NOMO-1 treated with dmso at 0.1 percent for 144 hours (cell line): Measurements from ENCODE around the gene PRSS22.
"Not testable (repeated sequence)": the region's sequence is repeated elsewhere in the genome, so short reads cannot be mapped to it uniquely, and the experiment has no call there.

Experiments used
- DNase-seq: peaks from one replicate; lab custom pipeline; 2025; ENCODE audit not compliant: unreplicated experiment; lab: John Stamatoyannopoulos, UW

PRSS22 gene, protein sequence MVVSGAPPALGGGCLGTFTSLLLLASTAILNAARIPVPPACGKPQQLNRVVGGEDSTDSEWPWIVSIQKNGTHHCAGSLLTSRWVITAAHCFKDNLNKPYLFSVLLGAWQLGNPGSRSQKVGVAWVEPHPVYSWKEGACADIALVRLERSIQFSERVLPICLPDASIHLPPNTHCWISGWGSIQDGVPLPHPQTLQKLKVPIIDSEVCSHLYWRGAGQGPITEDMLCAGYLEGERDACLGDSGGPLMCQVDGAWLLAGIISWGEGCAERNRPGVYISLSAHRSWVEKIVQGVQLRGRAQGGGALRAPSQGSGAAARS

DNA sequence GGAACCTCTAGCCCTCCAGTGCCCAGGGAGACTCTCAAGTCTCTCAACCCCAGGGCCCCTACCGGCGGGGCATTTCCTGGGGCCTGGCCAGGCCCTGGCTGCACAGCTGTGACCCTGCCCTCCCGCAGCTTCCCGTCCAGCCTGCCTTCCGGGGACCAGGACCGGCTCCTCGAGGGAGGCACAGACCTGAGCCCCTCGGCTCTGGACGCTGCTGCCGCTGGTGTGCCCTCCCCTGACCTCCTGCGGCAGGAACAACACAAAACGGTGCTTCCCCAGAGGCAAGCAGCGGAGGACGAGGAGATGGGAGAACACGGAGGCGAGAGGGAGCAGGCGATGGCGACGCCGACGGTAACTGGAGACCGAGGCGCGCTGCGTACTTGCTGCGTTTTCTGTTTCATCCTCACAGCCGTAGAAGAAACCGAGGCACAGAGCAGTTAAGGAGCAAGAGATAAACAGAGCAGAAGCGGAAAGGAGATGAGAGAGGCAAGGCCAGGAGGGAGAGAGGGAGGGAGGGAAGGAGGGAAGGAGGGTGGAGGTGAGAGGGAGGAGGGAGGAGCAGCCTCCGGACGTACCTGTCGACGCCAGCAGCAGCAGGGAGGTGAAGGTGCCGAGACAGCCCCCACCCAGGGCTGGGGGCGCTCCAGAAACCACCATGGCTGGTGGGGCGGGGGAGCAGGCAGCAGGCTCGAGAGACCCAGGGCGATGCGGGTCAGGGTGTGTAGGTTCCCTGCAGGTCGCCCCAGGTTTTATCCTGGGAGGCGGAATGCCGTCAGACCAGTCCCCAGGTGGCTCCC, at the start of gene PRSS22:
TSS of gene PRSS22 (minus strand) at position 720 of the 794 bp plus-strand sequence. CDS start at position 654, 66 bp downstream.
- DNase-seq: no peak

DNA sequence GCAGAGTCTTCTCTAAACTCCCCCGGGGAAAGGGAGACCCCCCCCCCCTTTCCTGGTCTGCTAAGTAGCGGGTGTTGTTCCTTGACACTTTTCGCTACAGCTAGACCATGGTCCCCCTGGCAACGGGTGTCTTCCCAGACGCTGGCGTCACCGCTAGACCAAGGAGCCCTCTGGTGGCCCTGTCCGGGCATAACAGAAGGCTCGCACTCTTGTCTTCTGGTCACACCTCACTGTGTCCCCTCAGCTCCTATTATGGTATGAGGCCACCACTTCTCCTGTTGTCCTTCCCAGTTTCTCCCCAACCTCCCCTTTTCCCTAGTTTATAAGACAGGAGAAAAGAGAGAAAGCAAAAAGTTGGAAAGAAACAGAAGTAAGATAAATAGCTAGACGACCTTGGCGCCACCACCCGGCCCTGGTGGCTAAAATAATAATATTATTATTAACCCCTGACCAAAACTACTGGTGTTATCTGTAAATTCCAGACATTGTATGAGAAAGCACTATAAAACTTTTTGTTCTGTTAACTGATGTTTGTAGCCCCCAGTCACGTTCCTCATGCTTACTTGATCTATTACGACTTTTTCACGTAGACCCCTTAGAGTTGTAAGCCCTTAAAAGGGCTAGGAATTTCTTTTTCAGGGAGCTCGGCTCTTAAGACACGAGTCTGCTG, 49.2 kb upstream of the PRSS22 start:
- DNase-seq: not testable (repeated sequence)

GRCh38 chr16:2905988-2906387, 48.0 kb upstream of the PRSS22 start:
- DNase-seq: no peak

- peak; percentile 95 for DNase-seq
Observed at GRCh38 chr16:2905241-2905987, 47.4 kb upstream of the PRSS22 start.

GRCh38 chr16:2904922-2905240, 46.9 kb upstream of the PRSS22 start:
- no peak for DNase-seq

DNA sequence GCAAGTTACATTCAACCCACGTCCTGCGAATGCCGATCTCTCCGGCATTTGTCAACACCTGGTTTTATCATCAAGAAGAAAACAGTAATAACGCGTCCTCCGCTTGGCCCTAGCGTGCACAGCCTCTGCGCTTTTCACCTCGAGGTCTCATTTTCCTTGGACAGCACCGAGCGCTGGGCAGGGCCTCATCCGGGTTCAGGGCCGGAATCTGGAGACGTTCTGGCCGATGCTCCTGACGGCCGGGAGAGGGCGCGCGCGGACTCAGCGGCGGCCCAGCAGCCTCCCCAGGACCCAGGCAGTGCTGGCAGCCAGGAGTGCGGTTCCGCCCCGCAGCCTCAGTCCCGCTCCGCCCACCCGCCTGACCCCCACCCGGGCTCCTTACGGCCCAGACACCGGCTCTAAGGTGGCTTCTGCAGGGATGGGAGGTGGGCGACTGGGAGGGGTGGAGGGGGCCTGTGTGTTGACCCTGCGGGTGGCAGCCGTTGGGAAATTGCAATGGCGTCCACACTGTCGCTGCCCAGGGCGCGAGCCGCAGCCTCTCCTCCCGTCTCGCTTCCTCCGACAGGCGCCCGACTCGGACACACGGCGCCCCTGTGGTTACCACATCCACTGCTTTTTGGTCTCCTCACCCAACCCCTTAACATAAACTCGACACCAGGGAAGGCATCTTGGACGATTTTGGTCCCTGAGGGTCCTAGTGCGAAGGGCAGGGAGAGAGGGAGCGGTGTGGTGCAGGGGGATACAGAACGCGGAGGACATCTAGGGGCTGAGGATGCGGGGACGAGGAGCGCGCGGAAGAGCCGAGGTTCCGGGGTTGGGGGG, 46.3 kb upstream of the PRSS22 start:
- peak; percentile 83 for DNase-seq

GRCh38 chr16:2902337-2903130, 44.6 kb upstream of the PRSS22 start:
- DNase-seq: no peak

DNA sequence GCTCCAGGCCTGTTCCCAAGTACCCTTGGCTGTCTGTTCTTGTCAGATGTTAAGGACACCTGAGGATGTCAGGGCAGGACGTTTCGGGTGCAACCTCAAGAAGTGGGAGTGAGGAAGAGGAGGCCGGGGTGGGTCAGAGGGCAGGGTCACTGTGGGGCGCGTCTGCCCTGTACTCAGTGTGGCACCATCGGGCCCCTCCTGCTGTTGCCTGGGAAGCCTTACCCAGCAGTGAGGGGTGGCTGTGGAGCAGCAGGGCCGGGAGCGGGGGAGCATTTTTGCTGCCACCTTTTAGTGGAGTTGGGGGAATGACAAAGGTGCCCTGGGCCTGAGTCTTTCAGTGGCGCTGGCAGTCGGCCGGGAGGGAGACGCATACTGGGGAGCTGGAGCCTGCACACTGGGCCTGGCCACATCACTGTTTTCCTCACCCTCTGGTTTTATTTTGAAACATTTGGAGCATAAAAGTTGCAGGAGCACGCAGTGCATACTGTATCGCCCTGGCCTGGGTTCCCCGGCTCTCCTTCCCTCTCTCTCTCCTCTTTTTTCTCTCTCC, 42.6 kb upstream of the PRSS22 start:
- DNase-seq: no peak

DNA sequence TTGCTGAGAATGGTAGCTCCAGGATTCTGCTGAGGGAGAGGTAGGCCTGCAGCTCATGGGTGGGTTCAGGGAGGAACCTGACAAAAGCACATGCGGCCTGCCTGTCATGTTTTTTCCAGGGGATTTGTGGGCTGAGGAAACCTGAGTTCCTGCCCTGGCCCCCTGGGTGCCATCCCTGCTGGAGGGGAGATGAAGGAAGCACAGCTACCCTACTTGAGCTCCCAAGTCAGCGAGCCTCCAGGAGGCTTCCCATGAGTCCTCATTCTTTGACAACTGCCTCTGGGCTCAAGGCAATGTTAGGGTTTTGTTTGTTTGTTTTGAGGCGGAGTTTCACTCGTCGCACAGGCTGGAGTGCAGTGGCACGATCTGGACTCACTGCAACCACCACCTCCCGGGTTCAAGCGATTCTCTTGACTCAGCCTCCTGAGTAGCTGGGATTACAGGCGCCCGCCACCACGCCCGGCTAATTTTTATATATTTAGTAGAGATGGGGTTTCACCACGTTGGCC, 41.6 kb upstream of the PRSS22 start:
- DNase-seq: no peak

GRCh38 chr16:2898831-2899563, 41.0 kb upstream of the PRSS22 start:
- no peak for DNase-seq

DNA sequence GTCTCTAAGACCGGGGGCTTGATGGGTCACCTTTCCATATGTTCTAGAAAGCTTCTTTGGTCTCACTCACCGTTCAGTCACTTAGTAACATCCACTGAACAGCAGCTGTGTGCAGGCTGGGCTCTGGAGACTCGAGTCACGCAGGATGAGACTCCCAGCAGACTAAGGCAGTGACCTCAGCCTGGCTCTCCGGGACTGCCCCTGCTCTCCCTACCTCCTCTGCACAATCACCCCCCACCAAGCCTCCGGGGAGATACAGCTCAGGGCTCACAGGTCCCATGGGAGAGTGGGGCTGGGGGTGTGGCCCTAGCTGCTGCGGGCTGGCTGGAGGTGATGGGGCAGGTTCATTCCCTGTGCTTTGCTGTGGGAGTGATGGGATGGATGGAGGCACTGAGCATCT, 39.1 kb upstream of the PRSS22 start:
- DNase-seq: no peak

- DNase-seq: no peak
Observed at GRCh38 chr16:2896480-2897010, 38.6 kb upstream of the PRSS22 start.

GRCh38 chr16:2895813-2896212, 37.8 kb upstream of the PRSS22 start:
- DNase-seq: no peak

DNA sequence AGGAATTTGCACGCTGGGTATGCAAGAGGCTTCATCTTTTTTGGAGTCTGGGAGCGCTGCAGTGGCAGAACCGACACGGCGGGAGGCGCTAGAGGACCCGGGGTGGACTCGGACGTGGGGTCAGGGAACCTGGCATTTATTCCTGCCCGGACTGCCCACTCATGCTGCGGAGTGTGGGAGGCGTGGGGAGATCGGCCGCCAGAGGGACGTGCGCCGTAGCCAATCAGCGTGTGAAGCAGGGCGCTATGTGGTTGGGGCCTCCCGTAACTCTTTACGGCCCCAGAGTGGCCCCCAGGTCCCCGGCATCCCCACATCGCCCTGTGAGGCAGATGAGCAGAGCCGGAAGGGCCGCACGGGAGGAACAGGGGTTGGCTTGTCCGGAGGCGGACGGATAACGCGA, 36.3 kb upstream of the PRSS22 start:
- DNase-seq: no peak

- DNase-seq: no peak
Observed at GRCh38 chr16:2884041-2884451, 26.1 kb upstream of the PRSS22 start.

- no peak for DNase-seq
Observed at GRCh38 chr16:2883458-2883908, 25.5 kb upstream of the PRSS22 start.

GRCh38 chr16:2882650-2883457, 24.9 kb upstream of the PRSS22 start, which contains the start of gene FLYWCH2:
Gene FLYWCH2, plus strand, starts transcription at chr16:2883215. Its CDS starts 13,235 bp downstream, at chr16:2896450.
- DNase-seq: peak; percentile 98
